ENCODE results near the gene PLCB1.

DNA sequence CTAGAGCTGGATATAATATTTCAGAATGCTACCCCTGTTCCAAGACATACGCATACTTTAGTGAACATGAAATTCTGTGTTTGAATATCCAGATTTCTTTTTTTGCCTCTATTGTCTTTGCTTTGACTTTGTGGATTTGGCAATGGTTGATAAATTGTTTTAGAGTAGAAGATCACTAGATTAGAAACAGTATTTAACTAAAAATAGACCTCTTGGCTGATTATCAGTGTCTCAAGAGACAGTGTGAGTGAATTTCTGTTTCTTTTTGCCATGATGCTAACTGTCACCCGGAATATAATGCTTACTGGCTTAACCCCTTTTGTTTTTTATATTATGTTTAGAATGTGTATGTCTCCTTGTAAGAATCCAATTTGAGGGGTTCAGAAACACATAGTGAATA, 102.5 kb downstream of the PLCB1 start:
- TF ChIP-seq, protein P1, sequence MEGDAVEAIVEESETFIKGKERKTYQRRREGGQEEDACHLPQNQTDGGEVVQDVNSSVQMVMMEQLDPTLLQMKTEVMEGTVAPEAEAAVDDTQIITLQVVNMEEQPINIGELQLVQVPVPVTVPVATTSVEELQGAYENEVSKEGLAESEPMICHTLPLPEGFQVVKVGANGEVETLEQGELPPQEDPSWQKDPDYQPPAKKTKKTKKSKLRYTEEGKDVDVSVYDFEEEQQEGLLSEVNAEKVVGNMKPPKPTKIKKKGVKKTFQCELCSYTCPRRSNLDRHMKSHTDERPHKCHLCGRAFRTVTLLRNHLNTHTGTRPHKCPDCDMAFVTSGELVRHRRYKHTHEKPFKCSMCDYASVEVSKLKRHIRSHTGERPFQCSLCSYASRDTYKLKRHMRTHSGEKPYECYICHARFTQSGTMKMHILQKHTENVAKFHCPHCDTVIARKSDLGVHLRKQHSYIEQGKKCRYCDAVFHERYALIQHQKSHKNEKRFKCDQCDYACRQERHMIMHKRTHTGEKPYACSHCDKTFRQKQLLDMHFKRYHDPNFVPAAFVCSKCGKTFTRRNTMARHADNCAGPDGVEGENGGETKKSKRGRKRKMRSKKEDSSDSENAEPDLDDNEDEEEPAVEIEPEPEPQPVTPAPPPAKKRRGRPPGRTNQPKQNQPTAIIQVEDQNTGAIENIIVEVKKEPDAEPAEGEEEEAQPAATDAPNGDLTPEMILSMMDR (conservative IDR thresholded peaks at IDR 0.05; ENCODE audit: low read depth, low read length), result no peak
- no peak for TF ChIP-seq EZH2 (IDR thresholded peaks at IDR 0.05; ENCODE audit: borderline replicate concordance, low read depth, low read length, poor library complexity, severe bottlenecking)
